Measurements from ENCODE around the gene UBR4.

DNA sequence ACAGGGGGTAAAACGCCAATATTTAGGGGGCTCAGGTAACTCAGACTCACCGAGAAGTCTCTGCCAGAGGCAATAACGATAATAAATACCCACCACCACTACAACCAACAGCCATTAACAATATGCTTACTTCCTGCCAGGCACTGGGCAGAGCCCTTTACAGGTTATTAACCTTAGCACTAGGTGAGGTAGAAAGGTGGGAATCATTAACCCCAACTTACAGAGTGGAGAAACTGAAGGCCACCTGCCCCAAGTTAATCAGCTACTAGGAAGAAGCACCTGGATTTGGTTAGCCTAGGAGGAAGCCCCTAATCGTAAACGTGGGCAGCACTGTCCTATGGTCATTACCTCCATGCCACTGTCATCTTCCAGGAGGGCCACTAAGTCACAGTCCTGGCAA, 110.0 kb downstream of the UBR4 start:
- TF ChIP-seq, protein P1, sequence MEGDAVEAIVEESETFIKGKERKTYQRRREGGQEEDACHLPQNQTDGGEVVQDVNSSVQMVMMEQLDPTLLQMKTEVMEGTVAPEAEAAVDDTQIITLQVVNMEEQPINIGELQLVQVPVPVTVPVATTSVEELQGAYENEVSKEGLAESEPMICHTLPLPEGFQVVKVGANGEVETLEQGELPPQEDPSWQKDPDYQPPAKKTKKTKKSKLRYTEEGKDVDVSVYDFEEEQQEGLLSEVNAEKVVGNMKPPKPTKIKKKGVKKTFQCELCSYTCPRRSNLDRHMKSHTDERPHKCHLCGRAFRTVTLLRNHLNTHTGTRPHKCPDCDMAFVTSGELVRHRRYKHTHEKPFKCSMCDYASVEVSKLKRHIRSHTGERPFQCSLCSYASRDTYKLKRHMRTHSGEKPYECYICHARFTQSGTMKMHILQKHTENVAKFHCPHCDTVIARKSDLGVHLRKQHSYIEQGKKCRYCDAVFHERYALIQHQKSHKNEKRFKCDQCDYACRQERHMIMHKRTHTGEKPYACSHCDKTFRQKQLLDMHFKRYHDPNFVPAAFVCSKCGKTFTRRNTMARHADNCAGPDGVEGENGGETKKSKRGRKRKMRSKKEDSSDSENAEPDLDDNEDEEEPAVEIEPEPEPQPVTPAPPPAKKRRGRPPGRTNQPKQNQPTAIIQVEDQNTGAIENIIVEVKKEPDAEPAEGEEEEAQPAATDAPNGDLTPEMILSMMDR (IDR thresholded peaks at IDR 0.05; ENCODE audit: low read depth, low read length, poor library complexity, severe bottlenecking): no peak
- no peak for TF ChIP-seq EZH2phosphoT487 (IDR thresholded peaks at IDR 0.05; ENCODE audit: borderline replicate concordance, low read length)

Data from DOHH2 (cell line).